LHCN-M2 (cell line): Measurements from ENCODE around the gene PF4V1. TPM values are rescaled to one million over a fixed set of nuclear protein-coding genes. Genes with fewer than 3 reads are reported as not detected.

ENCODE experiments used
- DNase-seq: peaks from one replicate; pipeline ENCODE4 v3.0.0-alpha.2; 2012; ENCODE audit warnings: low read depth
- total RNA-seq: library from RNA; depleted of rRNA; stranded (reverse); fragments of >200 nt; gene quantifications from 2 replicates; pipeline ENCODE4 v1.2.3, GENCODE V29; 2014

The PF4V1 gene
- total RNA-seq, 1 experiment from 2014 or later: not detected

DNA sequence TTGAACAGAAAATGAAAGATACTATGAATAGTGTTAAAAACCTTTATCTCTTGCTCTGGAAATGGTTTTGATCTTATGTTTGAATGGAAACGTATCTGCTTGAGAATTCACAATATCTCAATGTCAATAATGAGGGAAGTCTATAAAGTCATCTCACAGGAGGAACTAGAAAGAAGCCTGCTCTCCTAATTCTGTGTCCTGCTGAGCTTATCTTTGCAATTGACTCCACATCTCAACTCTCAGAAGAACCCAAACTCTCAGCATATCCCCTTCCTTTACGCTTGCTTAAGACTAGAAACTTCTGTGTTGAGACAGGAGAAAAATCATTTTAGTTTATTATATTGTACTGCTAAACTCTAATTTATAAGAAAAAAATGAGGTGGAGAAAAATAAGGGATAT is 8.3 kb upstream of the PF4V1 start:
- no peak for DNase-seq

DNA sequence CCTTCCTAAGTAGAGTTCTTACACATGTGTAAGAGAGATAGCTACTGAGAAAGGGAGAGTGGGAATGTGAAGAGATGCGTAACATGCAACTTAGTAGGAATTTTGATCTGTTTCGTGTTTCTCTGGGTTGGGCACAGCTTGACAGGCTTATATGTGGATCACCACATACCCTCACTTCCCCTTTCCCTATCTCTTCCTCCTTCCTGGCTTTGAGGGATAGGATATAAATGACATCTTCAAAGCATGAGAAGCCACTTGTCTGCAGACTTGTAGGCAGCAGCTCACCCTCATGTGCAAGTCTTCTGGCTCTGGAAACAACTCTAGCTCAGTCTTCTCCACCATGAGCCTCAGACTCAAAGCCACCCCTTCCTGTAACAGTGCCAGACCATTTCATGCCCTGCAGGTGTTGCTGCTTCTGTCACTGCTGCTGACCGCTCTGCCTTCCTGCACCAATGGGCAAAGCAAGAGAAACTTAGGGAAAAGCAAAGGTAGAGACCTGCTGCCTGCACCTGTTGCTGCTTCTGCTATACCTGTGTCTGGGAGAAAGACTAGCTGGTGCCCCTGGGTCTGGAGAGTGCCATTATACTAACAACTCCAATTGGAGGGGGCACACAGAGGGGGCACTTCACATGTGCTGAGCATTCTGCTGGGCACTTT is 5.4 kb upstream of the PF4V1 start:
- DNase-seq: no peak

DNA sequence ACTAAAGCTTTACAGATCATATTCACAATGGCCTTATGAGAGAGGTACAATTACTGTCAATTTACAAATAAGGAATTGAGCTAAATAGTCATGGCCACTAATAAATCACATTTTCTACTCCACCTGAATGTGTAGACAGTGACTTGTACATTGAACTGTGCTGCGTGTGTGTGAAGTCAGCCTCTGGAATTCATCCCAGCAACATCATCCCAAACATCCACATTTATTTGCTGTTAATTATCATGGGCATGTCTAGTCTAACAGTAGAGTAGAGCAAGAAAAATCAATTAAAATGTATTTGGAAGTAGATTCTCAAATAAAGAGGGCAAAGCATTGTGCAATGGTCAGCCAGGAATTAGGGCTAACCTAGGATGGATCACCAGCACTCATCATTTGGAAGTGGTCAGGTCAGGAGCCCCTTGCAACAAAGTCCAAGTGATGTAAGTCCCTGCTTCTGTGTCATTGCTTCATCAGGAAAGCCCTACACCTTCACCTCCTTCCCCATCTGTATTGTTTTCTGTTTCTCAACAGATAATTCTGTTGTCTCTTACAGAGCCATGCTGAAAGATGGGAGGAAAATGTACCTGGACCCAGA is 4.8 kb upstream of the PF4V1 start:
- DNase-seq: no peak

DNA sequence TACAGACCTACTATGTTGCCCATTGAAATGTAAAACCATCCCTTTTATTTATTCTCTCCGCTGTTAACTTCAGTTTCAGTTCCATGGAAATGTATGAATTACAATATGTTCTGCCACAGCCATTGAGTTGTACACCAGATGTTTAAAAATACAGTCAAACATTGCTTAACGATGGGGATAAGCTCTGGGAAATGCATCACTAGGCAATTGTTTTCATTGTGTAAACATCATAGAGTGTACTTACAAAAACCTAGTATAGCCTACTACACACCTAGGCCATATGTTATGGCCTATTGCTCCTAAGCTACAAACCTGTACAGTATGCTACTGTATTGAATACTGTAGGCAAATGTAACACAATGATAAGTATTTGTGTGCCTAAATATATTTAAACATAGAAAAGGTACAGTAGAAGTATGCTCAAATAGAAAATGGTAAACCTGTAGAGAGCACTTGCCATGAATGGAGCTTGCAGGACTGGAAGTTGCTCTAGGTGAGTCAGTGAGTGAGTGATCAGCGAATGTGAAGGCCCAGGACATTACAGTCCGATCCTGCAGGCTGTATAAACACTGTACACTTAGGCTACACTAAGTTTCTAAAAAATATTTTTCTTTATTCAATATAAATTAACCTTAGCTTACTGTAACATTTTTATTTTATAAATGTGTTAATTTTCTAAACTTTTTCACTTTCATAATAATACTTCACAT is 2.7 kb upstream of the PF4V1 start:
- DNase-seq: no peak

DNA sequence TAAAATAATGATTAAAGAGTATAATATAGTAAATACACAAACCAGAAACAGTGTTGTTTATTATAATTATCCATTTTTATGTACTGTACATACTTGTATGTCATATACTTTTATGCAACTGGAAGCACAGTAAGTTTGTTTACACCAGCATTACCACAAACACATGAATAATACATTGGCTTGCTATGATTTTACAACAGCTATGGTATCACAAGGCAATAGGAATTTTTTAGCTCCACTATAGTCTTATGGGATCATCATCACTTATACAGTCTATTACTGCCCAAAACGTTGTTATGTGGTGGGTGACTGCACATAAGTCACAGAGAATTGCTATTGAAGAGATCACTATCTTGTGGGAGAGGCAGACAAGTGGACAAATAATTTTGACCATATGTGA is 1.8 kb upstream of the PF4V1 start:
- DNase-seq: no peak

DNA sequence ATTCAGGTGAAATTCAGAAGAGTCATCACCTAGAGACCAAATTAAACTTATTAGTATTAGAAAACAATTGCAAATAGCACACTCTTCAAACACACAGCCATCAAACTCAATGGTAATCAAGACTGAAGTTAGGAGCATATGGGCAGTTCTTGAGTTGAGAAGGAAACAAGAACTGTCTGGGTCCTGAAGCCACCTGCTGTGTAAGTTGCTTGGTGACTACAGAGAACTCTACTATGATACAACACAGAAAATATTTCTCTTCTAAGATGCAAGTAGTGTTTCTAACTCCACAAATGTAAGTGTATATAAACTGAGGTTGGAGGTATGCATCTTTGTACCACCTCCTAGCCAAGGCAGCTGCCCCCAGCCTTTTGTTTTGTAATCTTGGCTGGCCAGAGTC is 325 bp upstream of the PF4V1 start:
- DNase-seq: no peak

DNA sequence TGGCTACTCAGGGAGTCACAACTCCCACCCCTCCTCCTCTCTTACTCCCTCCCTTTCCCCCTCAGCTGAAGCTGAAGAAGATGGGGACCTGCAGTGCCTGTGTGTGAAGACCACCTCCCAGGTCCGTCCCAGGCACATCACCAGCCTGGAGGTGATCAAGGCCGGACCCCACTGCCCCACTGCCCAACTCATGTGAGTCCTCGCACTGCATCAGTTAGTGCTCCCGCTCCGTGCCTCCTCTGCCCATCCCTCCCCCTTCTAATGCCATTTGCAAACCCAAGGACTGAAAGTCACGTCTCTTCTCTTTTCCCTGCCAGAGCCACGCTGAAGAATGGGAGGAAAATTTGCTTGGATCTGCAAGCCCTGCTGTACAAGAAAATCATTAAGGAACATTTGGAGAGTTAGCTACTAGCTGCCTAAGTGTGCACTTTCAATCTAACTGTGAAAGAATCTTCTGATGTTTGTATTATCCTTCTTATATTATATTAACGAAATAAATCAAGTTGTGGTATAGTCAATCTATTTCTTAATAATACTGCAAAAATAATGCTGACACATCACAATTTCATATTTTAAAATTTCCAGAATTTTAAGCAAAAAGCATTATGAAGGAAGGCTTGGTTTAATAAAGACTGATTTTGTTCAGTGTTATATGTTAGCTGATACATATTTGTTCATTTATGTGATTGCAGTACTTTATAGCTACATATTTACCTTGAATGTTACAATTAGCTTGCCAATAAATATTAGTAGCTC is 800 bp downstream of the PF4V1 start:
- no peak for DNase-seq

DNA sequence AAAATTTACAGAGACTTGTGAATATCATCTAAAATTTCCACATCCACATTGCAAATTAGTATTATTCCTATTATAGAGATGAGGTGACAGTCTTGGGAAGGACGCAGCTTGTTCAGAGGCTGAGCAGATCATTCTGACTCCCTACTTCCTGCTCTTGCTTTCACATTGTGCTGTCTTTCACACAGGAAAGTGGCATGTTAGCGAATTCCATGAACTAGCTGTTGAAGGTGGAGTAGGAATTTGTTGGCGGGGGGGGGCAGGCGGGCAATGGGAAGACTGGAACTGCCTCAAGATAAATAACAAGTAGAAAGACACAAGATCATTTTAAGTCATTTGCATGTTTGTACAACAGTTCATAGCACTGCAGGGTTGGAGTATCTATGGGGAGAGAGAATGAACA is 2.3 kb downstream of the PF4V1 start:
- no peak for DNase-seq

DNA sequence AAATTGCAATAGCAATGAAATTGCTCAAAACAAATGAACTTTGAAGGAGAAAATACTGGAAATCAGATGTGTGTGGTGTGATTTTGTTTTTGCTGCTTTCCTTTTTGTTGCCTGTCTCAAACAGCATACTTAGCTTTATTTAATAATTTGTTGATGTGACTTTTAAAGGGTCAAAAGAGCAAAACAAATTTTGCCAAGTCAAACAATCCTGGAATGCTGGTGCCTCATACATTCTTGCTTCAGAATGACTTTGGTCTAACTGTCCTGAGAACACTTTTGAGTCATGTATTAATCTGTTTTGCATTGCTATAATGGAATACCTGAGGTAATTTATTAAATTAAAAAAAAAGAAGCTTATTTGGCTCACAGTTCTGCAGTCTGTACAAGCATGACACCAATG is 3.4 kb downstream of the PF4V1 start:
- DNase-seq: peak; percentile 74

DNA sequence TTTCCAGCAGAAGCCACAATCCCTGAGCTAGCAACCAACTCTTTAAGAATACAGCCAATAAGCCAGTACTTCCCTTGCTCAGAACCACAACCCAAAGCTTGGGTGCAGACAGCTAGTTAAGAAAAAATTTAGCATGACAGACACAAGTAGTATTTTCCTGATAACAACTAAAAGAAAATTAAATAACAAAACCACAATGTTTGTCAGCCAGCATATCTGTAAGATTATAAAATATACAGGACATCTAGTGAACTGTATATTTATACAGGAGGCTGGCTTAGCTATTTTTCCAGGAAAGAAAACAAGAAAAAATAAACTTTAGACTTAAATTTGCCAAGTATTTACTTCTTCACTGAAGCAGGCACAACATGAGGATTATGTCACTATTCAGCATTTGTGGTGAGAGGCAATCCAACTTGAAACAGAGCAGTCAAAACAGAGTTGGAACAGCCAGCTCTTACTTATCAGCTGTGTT is 6.6 kb downstream of the PF4V1 start:
- peak; percentile 64 for DNase-seq

DNA sequence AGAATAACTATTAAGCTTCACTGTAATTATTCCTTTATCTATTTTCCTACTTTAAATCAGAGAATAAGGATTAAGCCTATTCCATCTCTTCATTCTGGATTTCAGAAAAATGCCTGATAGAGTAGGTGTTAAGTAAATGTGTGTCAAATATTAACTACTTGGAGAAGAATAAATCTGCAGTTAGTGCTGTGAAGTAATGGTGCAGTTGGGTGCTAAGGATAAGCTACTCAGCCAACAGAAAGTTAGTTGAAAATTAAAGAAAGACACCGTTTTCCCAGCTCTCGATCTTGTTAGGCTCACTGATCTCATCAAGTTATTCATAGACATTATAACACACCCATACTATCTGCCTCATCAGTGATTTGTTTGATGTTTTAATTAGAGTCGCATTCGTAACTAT is 7.1 kb downstream of the PF4V1 start:
- no peak for DNase-seq

DNA sequence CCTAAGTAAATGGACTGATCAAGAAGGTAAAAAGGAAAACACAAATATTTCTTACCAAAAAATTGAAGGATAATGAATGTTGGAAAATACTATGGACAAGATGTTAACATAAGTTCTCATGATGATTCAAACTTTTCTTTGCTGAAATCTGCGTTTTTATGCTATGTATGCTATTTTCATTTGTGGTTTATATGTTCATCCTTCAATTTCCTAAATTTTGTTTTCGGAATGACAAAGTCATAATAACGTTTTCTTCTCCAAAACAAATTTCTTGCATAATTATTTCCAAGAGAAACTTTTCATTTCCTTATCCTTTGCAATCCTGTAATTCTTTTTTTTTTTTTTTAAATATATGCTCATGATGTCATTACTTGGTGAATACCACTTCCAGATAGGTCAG is 7.8 kb downstream of the PF4V1 start:
- DNase-seq: no peak

DNA sequence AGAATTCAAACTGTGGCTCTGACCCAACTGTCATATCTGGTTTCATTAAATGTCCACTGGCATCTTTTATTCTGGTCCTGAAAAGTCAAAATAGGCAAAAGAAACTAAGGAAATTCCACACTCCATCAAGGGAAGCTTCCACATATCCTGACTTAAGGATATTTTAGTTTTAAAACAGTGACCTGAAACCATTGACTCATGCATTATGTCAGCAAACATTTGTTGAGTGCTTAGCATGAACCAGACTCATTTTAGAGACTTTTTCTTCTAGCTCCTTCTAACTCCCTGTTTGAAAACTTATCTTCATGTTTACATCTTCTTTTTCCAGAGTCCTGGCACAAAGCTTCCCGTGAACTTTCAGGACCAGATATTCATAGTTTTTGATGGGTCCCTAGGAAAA is 9.2 kb downstream of the PF4V1 start:
- DNase-seq: peak; percentile 39

DNA sequence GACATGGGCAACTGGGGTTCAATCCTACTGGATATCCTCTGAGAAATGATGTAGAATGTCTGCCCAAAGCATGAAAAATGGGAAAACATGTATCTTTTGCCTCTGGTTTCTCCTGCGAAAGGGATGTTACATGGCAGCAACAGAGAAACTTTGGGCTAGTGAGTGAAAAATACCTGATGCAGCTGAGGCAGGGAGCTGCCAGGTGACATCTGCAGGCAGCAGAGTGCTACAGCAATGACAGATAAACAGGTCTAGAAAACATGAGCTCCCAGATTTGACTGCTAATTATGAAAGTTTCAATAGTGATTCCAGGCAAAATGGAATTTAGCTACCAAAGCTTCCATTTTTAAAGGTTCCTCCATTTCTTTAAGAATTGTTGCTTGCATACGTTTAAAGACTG is 11.3 kb downstream of the PF4V1 start:
- no peak for DNase-seq

DNA sequence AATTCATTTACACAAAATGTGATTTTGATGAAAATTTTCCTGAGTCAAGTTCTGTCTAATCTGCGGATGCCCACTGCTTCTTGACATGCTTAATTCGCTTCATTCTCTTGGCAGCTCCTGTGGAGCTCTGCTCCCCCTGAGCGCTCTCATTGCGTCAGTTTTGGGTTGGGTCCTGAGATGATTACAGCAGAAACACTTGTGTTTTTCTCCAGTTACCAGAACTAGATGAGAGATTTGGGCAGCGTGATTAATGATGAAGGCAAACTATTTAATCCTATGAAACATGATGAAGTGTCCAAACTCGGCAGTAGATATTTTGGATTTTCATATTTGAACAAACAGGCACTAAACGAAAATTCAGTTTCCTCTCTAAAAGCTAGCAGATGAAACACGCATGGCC is 11.9 kb downstream of the PF4V1 start:
- no peak for DNase-seq

DNA sequence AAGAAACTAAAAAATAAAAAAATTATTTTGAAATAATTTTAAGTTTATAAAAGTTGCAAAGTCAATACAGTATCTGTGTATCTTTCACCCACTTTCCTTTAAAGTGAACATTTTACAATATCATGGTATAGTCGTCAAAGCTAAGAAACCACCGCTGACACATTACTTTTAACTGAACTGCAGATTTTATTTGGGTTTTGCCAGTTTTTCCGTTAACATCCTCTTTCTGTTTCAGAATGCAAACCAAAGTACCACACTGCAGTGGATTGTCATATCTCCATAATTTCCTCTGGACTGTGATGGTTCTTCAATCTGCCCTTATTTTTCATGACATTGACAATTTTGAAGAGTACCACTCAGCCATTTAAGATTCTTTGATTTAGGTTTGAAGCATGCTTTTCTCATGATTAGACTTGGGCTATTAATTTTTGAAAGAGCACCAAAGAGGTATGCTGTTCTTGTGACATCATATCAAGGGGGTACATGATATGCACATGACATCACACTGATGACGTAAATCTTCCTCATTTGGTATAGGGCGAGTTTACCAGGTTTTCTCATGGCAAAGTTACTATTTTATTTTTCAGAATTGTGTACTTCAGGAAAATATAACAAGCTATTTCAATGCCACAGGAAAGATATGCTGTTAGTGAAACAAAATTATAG is 12.5 kb downstream of the PF4V1 start:
- no peak for DNase-seq

DNA sequence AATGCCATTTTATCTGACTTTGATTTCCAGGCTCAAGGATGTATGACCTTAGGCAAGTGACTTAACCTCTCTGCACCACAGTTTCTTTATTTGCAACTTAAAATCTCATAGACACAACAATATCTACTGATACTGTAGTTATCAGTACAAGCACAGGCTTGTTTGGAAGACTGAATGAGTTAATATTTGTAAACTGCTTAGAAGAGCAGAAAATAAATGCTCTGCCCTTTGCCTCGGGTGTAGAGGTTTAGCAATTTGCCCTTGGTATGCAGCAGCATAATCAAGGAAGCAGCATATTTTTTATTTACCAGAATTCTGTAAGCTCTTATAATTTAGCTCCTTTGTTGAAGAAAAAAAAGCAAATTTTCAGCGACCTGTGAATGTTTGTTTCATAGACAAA is 13.2 kb downstream of the PF4V1 start:
- no peak for DNase-seq

DNA sequence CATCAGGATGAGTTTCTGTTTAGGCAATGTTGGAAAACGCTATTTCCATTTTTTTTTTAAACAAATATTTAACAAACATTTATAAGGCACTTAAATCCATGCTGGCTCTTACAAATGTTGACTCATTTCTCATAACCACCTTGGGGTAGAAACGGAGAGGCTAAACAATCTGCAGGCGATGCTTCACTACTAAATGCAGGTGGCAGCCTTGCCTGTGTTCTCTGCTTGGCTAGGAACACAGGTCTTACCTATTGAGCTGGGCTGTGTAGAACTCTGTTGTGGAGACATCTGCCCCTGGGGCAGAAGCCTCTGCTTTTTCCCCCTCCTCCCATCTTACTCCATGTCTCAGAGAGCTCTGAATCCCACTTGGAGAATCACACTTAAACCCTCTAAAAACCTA is 14.7 kb downstream of the PF4V1 start:
- DNase-seq: no peak

DNA sequence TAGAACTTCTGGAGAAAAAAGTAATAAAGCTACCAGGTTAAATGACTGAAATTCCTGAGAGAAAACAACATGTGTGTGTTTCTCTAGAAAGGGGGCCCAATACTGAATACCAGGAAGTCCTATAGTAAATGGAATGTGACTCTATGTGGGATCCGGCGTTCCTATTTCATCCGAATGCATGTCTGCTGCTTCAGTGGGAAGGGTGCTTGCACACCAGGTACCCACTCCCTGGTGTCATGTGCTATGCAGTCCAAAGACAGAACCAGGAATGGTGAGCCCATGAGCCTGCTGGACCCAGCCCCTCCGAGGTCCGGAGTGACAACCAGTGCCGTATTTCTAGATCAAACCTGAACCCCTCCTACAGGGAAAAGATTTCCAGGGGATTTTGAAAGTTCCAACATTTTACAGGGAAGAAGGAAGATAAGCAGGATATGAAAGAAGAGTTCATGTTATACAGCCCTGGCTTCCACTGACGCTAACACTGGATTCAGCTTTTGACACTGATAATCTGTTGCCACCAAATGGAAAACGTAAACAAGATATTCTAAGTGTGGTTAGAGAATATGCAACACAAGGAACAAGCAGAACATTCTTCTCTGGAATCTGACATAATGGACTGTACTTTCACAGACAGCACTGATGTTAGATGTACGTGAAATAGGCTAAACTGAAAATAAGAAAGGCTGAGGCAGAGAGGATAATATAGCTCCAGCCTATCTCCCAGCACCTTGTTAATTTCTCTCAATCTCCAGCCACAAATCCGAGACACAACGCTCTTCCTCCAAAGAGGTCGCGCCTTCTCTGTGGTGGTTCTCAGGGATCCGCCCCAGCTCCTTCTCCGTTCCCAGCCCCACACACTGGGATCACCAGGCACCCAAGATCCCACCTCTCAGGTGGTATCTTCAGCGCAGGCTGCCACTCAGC is 15.4 kb downstream of the PF4V1 start:
- DNase-seq: no peak
